Measurements from ENCODE around the gene BTBD1.
"Not testable (repeated sequence)": the region's sequence is repeated elsewhere in the genome, so short reads cannot be mapped to it uniquely, and the experiment has no call there.

DNA sequence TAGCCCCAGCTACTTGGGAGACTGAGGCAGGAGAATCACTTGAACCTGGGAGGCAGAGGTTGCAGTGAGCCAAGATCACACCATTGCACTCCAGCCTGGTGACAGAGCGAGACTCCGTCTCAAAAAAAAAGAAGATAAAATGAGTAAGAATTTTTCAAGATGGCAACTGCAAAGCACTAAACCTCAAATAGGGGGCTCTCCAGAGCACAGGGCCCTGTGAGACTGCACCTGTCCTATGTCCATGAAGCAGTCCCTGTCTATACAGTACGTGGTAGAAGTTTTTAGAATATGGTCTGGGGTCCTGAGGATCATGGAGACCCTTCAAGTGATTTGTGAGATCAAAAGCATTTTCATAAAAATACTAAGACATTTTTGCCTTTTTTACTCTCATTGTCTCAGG is 18.4 kb upstream of the BTBD1 start:
- TF ChIP-seq, protein P1, sequence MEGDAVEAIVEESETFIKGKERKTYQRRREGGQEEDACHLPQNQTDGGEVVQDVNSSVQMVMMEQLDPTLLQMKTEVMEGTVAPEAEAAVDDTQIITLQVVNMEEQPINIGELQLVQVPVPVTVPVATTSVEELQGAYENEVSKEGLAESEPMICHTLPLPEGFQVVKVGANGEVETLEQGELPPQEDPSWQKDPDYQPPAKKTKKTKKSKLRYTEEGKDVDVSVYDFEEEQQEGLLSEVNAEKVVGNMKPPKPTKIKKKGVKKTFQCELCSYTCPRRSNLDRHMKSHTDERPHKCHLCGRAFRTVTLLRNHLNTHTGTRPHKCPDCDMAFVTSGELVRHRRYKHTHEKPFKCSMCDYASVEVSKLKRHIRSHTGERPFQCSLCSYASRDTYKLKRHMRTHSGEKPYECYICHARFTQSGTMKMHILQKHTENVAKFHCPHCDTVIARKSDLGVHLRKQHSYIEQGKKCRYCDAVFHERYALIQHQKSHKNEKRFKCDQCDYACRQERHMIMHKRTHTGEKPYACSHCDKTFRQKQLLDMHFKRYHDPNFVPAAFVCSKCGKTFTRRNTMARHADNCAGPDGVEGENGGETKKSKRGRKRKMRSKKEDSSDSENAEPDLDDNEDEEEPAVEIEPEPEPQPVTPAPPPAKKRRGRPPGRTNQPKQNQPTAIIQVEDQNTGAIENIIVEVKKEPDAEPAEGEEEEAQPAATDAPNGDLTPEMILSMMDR (IDR thresholded peaks at IDR 0.05) = not testable (repeated sequence)
- TF ChIP-seq POLR2A (IDR thresholded peaks at IDR 0.05) = not testable (repeated sequence)
